IPS-18a (cell line): ENCODE data around the gene RAPH1.
"Not testable (repeated sequence)": the region's sequence is repeated elsewhere in the genome, so short reads cannot be mapped to it uniquely, and the experiment has no call there.

Experiments used
- H3K27ac ChIP-seq: one replicate; pipeline ENCODE4 v1.5.1; 2013; ENCODE audit warnings: low read length
- H3K27me3 ChIP-seq: one replicate; pipeline ENCODE4 v1.6.1; 2013; ENCODE audit warnings: mild to moderate bottlenecking, low read length; ENCODE audit not compliant: control insufficient read depth, insufficient read depth
- H3K36me3 ChIP-seq: one replicate; pipeline ENCODE4 v1.6.1; 2013; ENCODE audit warnings: low read depth, low read length; ENCODE audit not compliant: control insufficient read depth
- H3K4me1 ChIP-seq: one replicate; pipeline ENCODE4 v1.6.1; 2013; ENCODE audit warnings: low read depth, low read length; ENCODE audit not compliant: control insufficient read depth
- H3K4me3 ChIP-seq: one replicate; pipeline ENCODE4 v1.5.1; 2013; ENCODE audit warnings: low read length
- H3K9ac ChIP-seq: one replicate; pipeline ENCODE4 v1.6.1; 2013; ENCODE audit warnings: mild to moderate bottlenecking, low read length, moderate library complexity
- H3K9me3 ChIP-seq: one replicate; pipeline ENCODE4 v1.6.1; 2013; ENCODE audit warnings: low read depth, low read length; ENCODE audit not compliant: control insufficient read depth

RAPH1 gene

DNA sequence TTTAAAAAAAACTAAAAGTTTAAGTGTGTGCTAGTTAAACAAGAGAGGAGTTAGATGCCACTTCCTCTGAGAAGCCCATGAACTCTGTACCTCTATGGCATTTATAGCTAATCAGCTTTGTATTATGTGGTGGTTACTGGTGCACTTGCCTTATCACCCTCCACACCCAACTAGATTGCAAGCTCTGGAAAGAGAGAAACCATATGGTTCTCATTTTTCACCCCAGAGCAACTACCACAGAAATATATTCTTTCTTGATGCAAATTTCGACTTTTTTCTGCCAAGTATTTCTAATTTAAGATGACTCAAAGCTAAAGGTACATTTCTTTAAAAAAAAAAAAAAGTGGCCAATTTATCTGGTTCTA is 24.2 kb downstream of the RAPH1 start:
- Histone ChIP-seq H3K4me3 (no peak overlapping the region), H3K36me3 (no peaks in the 10 kb centered on the region), H3K4me1 (peaks cover 10% of the 10 kb centered on the region), H3K9me3 (no peaks in the 10 kb centered on the region), H3K9ac (no peak overlapping the region), H3K27ac (no peak overlapping the region), H3K27me3 (no peaks in the 10 kb centered on the region)

GRCh38 chr2:203510256-203510940 is 24.7 kb downstream of the RAPH1 start:
- no peaks in the 10 kb centered on the region for H3K36me3 ChIP-seq
- H3K27ac ChIP-seq: no peak overlapping the region
- no peak overlapping the region for H3K4me3 ChIP-seq
- H3K4me1 ChIP-seq: peaks cover 10% of the 10 kb centered on the region
- no peak overlapping the region for H3K9ac ChIP-seq
- no peaks in the 10 kb centered on the region for H3K9me3 ChIP-seq
- H3K27me3 ChIP-seq: no peaks in the 10 kb centered on the region

- H3K4me3 ChIP-seq, H3K9ac ChIP-seq, H3K36me3 ChIP-seq, H3K9me3 ChIP-seq, H3K4me1 ChIP-seq, H3K27me3 ChIP-seq, H3K27ac ChIP-seq: not testable (repeated sequence)
Measured at GRCh38 chr2:203503460-203503859, 31.6 kb downstream of the RAPH1 start.

- no peak overlapping the region for H3K9ac ChIP-seq
- H3K9me3 ChIP-seq: peaks cover 4% of the 10 kb centered on the region
- H3K27ac ChIP-seq: no peak overlapping the region
- no peaks in the 10 kb centered on the region for H3K4me1 ChIP-seq
- H3K36me3 ChIP-seq: no peaks in the 10 kb centered on the region
- no peaks in the 10 kb centered on the region for H3K27me3 ChIP-seq
- H3K4me3 ChIP-seq: no peak overlapping the region
Measured at GRCh38 chr2:203501873-203502272, 33.2 kb downstream of the RAPH1 start.

DNA sequence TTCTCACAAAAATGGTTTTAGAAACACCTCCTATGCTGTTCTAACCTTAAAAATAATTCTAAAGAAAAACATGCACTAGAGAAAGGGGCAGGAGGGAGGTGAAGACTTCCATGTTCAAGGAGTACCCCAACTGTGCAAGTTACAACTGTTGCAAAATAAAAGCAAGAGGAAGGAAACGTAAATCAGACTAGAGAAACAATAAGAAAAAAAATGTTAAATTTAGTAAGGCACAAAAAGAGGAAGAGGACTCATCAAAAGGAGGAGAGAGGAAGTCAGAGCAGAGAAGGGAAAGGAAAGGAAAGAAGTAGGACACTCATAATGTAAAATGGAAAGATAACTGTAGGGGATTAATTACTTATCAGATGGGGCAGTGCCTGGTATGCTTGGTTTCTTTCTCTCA is 34.1 kb downstream of the RAPH1 start:
- peaks cover 4% of the 10 kb centered on the region for H3K9me3 ChIP-seq
- H3K4me1 ChIP-seq: no peaks in the 10 kb centered on the region
- H3K27me3 ChIP-seq: no peaks in the 10 kb centered on the region
- no peaks in the 10 kb centered on the region for H3K36me3 ChIP-seq
- no peak overlapping the region for H3K9ac ChIP-seq
- H3K4me3 ChIP-seq: no peak overlapping the region
- no peak overlapping the region for H3K27ac ChIP-seq

GRCh38 chr2:203500297-203500696 is 34.8 kb downstream of the RAPH1 start:
- no peak overlapping the region for H3K9ac ChIP-seq
- no peak overlapping the region for H3K27ac ChIP-seq
- H3K36me3 ChIP-seq: no peaks in the 10 kb centered on the region
- H3K9me3 ChIP-seq: peaks cover 4% of the 10 kb centered on the region
- H3K4me1 ChIP-seq: no peaks in the 10 kb centered on the region
- H3K4me3 ChIP-seq: no peak overlapping the region
- H3K27me3 ChIP-seq: no peaks in the 10 kb centered on the region

- Histone ChIP-seq H3K9ac (no peak overlapping the region), H3K4me3 (no peak overlapping the region), H3K9me3 (no peaks in the 10 kb centered on the region), H3K4me1 (no peaks in the 10 kb centered on the region), H3K27me3 (no peaks in the 10 kb centered on the region), H3K27ac (no peak overlapping the region), H3K36me3 (peaks cover 1% of the 10 kb centered on the region)
Measured at GRCh38 chr2:203498161-203498560, 36.9 kb downstream of the RAPH1 start.

- Histone ChIP-seq H3K9me3 (no peaks in the 10 kb centered on the region), H3K27ac (no peak overlapping the region), H3K4me1 (no peaks in the 10 kb centered on the region), H3K9ac (no peak overlapping the region), H3K36me3 (peaks cover 13% of the 10 kb centered on the region), H3K27me3 (no peaks in the 10 kb centered on the region), H3K4me3 (no peak overlapping the region)
Measured at GRCh38 chr2:203492965-203493364, 42.1 kb downstream of the RAPH1 start.

DNA sequence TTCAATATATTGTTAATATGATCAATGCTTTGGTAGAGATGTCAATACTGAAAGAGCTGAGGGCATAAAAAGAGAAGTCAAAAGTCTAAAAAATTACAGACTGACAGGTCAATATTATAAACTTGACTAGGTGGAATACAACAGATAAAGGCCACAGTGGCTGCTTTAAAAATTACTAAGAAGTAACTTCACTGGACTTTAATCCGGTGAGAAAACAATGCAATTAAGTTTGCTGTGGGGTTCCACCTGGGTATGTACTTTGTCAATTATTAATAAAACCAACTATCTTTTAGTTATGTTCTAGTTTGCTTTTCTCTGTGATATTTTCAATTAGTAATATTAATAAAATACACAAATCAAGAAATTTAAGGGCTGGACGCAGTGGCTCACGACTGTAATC is 44.7 kb downstream of the RAPH1 start:
- Histone ChIP-seq H3K9ac (no peak overlapping the region), H3K4me3 (no peak overlapping the region), H3K9me3 (no peaks in the 10 kb centered on the region), H3K36me3 (peaks cover 13% of the 10 kb centered on the region), H3K27ac (no peak overlapping the region), H3K27me3 (no peaks in the 10 kb centered on the region), H3K4me1 (no peaks in the 10 kb centered on the region)

DNA sequence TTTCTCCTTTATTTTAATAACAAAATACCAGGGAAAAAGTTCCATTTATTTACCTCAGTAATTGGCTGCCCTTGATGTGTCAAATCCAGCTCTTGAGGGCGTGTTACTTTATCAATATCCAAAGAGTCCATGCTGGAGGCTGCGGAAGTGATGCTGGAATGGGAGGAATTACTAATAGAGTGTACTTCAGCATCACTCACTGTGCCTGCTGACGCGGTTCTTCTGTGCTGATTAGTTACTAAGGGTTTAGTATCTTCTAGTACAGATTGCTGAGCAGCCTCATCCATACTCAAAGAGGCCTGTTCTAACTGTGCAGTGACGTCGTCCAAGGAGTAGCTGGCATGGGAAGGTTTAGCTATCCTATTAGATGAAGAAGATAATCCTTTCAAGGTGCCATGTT is 45.6 kb downstream of the RAPH1 start:
- Histone ChIP-seq H3K9ac (no peak overlapping the region), H3K27me3 (no peaks in the 10 kb centered on the region), H3K9me3 (no peaks in the 10 kb centered on the region), H3K4me1 (peaks cover 2% of the 10 kb centered on the region), H3K4me3 (no peak overlapping the region), H3K27ac (no peak overlapping the region), H3K36me3 (peaks cover 13% of the 10 kb centered on the region)

- H3K4me1 ChIP-seq: peaks cover 4% of the 10 kb centered on the region
- no peaks in the 10 kb centered on the region for H3K9me3 ChIP-seq
- H3K27me3 ChIP-seq: no peaks in the 10 kb centered on the region
- H3K27ac ChIP-seq: peak overlapping the region; percentile 1
- H3K36me3 ChIP-seq: peaks cover under 1% of the 10 kb centered on the region
- H3K9ac ChIP-seq: no peak overlapping the region
- no peak overlapping the region for H3K4me3 ChIP-seq
Measured at GRCh38 chr2:203484266-203485112, 50.6 kb downstream of the RAPH1 start.

- H3K9me3 ChIP-seq: no peaks in the 10 kb centered on the region
- no peak overlapping the region for H3K9ac ChIP-seq
- no peaks in the 10 kb centered on the region for H3K36me3 ChIP-seq
- H3K4me3 ChIP-seq: no peak overlapping the region
- H3K27ac ChIP-seq: no peak overlapping the region
- no peaks in the 10 kb centered on the region for H3K27me3 ChIP-seq
- H3K4me1 ChIP-seq: peaks cover 4% of the 10 kb centered on the region
Measured at GRCh38 chr2:203480623-203481022, 54.5 kb downstream of the RAPH1 start.
